HG03521 (cell line): ENCODE data around the gene ASNS.

ENCODE experiments used
- ATAC-seq: cut with Tn5 transposase; IDR thresholded peaks from one replicate; pipeline ENCODE4 v1.9.1; 2021; ENCODE audit warnings: mild to moderate bottlenecking, moderate library complexity; ENCODE audit not compliant: unreplicated experiment

Gene ASNS

DNA sequence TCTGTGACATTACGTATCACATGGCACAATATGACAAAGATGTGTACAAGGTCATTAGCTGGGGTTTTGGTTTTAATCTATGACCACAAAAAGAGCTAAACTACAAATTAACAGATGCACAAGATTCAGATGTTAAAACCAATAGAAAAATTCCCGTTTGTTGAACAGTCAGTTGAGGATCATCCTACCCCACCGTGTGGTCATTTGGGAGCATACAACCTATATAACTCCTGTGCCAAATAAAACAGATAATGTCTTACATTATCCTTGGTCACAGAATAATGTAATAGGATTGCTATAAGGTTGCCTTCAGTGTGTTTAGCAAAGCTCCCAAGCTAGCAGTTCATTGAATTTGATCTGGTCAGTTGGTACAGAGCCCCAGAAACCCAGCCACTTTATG lies 28.2 kb downstream of the ASNS start:
- no peak for ATAC-seq

DNA sequence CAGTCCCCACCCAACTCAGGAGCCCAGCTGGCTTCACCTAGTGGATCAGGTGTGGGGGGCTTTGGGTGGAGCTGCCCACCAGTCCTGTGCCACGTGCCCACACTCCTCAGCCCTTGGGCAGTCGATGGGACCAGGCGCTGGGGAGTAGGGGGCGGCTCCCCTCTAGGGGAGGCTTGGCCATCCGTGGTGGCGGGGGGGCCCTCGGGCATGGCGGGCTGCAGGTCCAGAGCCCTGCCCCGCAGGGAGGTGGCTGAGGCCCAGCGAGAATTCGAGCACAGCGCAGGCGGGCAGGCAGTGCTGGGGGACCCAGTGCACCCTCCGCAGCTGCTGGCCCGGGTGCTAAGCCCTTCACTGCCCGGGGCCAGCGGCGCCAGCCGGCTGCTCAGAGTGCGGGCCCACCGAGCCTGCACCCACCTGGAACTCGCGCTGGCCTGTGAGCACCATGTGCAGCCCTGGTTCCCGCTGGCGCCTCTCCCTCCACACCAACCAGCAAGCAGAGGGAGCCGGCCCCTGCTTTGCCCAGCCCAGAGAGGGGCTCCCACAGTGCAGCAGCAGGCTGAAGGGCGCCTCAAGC lies 29.3 kb downstream of the ASNS start:
- ATAC-seq, result no peak

DNA sequence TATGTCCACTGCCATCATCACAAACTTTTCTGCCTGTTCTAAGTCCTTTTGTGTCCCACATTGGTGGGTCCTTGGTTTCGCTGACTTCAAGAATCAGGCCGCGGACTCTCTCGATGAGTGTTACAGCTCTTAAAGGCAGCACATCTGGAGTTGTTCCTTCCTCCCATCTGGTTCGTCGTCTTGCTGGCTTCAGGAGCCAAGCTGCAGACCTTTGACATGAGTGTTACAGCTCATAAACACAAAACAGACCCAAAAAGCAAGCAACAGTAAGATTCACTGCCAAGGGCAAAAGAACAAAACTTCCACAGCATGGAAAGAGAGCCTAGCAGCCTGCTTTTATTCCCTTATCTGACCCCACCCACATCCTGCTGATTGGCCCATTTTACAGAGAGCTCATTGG lies 30.2 kb downstream of the ASNS start:
- no peak for ATAC-seq

- peak; percentile 61 for ATAC-seq
Measured at GRCh38 chr7:97835296-97836138, 36.7 kb downstream of the ASNS start.

GRCh38 chr7:97819161-97819560 lies 53.0 kb downstream of the ASNS start:
- ATAC-seq, result no peak

DNA sequence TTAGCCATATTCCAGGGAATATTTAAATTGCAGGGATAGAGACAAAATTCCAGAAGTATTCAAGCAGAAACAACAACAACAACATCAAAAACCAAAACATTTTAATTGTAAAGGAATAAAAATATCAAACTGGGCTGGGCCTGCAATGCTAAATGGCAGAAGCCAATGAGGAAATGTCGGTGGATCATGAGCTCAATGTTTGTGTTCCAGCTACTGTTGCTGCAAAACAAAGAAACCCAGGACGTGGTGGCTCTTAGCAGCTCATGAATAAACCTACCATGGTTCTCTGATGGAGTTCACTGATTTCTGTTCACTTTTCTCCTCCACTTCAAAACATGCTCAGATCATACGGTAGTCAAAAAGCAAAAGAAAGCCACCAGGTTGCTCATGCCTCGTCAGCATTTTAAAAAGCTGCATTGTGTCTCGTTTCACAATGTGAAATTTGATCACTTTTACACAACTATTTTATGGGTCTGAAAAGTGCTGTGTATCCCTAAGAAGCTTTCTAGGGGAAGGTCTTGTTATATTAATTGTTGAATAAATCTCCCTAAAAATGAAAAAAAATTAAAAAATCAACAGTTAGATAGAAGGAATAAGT lies 54.0 kb downstream of the ASNS start:
- no peak for ATAC-seq
